Mesothelial cell of epicardium (in vitro differentiated cells): ENCODE measurements around the gene DNAJB14. TPM values are rescaled to one million over a fixed set of nuclear protein-coding genes. Genes with fewer than 3 reads are reported as not detected.

ENCODE experiments used
- DNase-seq, 2 experiments: peaks; one replicate each; pipeline ENCODE4 v3.0.0; 2021; ENCODE audit warnings: low spot score in 2 of 2; ENCODE audit not compliant: unreplicated experiment in 2 of 2
- H3K27ac Mint-ChIP-seq: 2 replicates; pipeline ENCODE4 v1.8.0; 2021; ENCODE audit warnings: mixed read lengths
- H3K27me3 Mint-ChIP-seq: 2 replicates; pipeline ENCODE4 v1.8.0; 2021; ENCODE audit warnings: low read depth, mixed read lengths
- H3K36me3 Mint-ChIP-seq: 2 replicates; pipeline ENCODE4 v1.8.0; 2021; ENCODE audit warnings: mixed read lengths
- H3K4me1 Mint-ChIP-seq: 2 replicates; pipeline ENCODE4 v1.8.0; 2021; ENCODE audit warnings: mixed read lengths
- H3K4me3 Mint-ChIP-seq: 2 replicates; pipeline ENCODE4 v1.8.0; 2021; ENCODE audit warnings: mild to moderate bottlenecking, moderate library complexity, mixed read lengths
- H3K9me3 Mint-ChIP-seq: 2 replicates; pipeline ENCODE4 v1.8.0; 2021; ENCODE audit warnings: mixed read lengths
- total RNA-seq: library from RNA; stranded (reverse); gene quantifications from 3 replicates; pipeline ENCODE4 v1.2.1, GENCODE V29; 2021
- TF ChIP-seq, protein P1 (sequence below): fragments of 200-600 bp; sonication (generic); IDR thresholded peaks from one replicate; pipeline ENCODE4 v1.5.0; 2021; ENCODE audit warnings: antibody characterized with exemption; ENCODE audit not compliant: unreplicated experiment

The DNAJB14 gene
- total RNA-seq, 1 donor from 2014 or later, result 55.9 TPM

DNA sequence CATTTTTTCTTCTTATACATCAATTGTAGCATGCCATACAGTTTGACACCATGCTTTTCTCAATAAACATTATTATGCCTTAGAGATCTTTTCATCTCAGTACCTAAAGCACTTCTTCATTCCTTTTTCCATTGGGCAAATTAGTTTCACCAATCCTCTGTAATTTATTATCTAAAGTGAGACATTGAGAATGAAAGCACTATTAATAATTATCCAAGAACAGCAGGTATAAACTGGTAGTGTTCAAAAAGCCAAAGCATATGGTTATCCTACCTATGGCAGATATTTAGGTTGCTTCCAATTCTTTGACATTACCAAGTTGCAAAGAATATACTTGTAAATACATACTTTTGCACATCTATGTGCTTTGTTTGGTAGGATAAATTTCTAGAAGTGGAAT, 67.8 kb downstream of the DNAJB14 start:
- H3K36me3 Mint-ChIP-seq, result peaks cover 18% of the 10 kb centered on the region
- no peak overlapping the region for H3K27ac Mint-ChIP-seq
- DNase-seq, result no peak
- no peaks in the 10 kb centered on the region for H3K9me3 Mint-ChIP-seq
- no peaks in the 10 kb centered on the region for H3K27me3 Mint-ChIP-seq
- TF ChIP-seq, protein P1, sequence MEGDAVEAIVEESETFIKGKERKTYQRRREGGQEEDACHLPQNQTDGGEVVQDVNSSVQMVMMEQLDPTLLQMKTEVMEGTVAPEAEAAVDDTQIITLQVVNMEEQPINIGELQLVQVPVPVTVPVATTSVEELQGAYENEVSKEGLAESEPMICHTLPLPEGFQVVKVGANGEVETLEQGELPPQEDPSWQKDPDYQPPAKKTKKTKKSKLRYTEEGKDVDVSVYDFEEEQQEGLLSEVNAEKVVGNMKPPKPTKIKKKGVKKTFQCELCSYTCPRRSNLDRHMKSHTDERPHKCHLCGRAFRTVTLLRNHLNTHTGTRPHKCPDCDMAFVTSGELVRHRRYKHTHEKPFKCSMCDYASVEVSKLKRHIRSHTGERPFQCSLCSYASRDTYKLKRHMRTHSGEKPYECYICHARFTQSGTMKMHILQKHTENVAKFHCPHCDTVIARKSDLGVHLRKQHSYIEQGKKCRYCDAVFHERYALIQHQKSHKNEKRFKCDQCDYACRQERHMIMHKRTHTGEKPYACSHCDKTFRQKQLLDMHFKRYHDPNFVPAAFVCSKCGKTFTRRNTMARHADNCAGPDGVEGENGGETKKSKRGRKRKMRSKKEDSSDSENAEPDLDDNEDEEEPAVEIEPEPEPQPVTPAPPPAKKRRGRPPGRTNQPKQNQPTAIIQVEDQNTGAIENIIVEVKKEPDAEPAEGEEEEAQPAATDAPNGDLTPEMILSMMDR, result no peak
- peaks cover 13% of the 10 kb centered on the region for H3K4me1 Mint-ChIP-seq
- no peak overlapping the region for H3K4me3 Mint-ChIP-seq

GRCh38 chr4:99876946-99877345, 69.5 kb downstream of the DNAJB14 start:
- H3K27me3 Mint-ChIP-seq, result no peaks in the 10 kb centered on the region
- H3K4me3 Mint-ChIP-seq, result no peak overlapping the region
- H3K36me3 Mint-ChIP-seq, result peaks cover 18% of the 10 kb centered on the region
- H3K9me3 Mint-ChIP-seq, result no peaks in the 10 kb centered on the region
- no peak for DNase-seq
- no peak overlapping the region for H3K27ac Mint-ChIP-seq
- TF ChIP-seq, protein P1, result no peak
- H3K4me1 Mint-ChIP-seq, result peaks cover 13% of the 10 kb centered on the region

GRCh38 chr4:99875071-99875470, 71.3 kb downstream of the DNAJB14 start:
- TF ChIP-seq, protein P1, result no peak
- Mint-ChIP-seq H3K36me3 (peaks cover 7% of the 10 kb centered on the region), H3K27ac (peak overlapping the region; percentile 80), H3K27me3 (no peaks in the 10 kb centered on the region), H3K4me1 (peaks cover 13% of the 10 kb centered on the region), H3K4me3 (no peak overlapping the region), H3K9me3 (no peaks in the 10 kb centered on the region)
- no peak for DNase-seq

- Mint-ChIP-seq H3K27me3 (no peaks in the 10 kb centered on the region), H3K36me3 (no peaks in the 10 kb centered on the region)
Observed at GRCh38 chr4:99872570-99872969, 73.8 kb downstream of the DNAJB14 start.

DNA sequence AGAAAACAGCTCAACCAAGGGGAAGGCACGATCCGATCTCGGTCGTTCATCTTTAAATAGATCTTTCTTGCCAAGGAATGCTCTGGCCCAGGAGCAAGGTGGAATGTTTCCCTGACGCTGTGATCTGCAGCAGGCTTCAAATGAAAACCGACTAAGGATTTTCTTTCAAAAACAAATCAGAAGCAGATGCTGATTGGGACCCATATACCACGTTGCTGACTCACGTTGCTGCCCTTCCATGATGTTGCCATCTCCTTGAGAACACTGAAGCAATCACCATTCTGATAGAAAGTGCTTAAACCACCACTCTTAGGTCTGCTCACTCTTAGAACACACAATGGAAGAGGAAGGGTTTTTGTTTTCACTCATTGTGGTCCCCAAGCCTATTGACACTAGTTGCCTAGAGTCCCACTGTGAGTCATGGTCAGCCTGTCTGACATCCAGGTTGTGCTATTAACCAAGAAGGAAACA, 78.3 kb downstream of the DNAJB14 start:
- H3K4me1 Mint-ChIP-seq, result peaks cover 14% of the 10 kb centered on the region
- DNase-seq, result peak in 1 of 2 experiments; percentile 42
- no peaks in the 10 kb centered on the region for H3K36me3 Mint-ChIP-seq
- H3K9me3 Mint-ChIP-seq, result no peaks in the 10 kb centered on the region
- peak overlapping the region; percentile 13 for H3K27ac Mint-ChIP-seq
- H3K27me3 Mint-ChIP-seq, result no peaks in the 10 kb centered on the region
- H3K4me3 Mint-ChIP-seq, result no peak overlapping the region
- TF ChIP-seq, protein P1, result no peak

More at GRCh38 chr4:99872570-99872969, 73.8 kb downstream of the DNAJB14 start:
- Mint-ChIP-seq H3K9me3 (no peaks in the 10 kb centered on the region), H3K27ac (no peak overlapping the region), H3K4me3 (no peak overlapping the region), H3K4me1 (peaks cover 21% of the 10 kb centered on the region)
- no peak for DNase-seq
- TF ChIP-seq, protein P1, result no peak

GRCh38 chr4:99863804-99864203, 82.6 kb downstream of the DNAJB14 start:
- TF ChIP-seq, protein P1, result no peak
- no peak for DNase-seq
- no peak overlapping the region for H3K27ac Mint-ChIP-seq
- no peaks in the 10 kb centered on the region for H3K9me3 Mint-ChIP-seq
- no peak overlapping the region for H3K4me3 Mint-ChIP-seq
- H3K27me3 Mint-ChIP-seq, result no peaks in the 10 kb centered on the region
- H3K36me3 Mint-ChIP-seq, result no peaks in the 10 kb centered on the region
- H3K4me1 Mint-ChIP-seq, result peaks cover 17% of the 10 kb centered on the region
